T-helper 22 cell (primary cell): ENCODE data around the gene FBXW7.

ENCODE experiments used
- DNase-seq: peaks from one replicate; pipeline ENCODE4 v3.0.0-alpha.2; 2020; ENCODE audit warnings: low read depth

Gene FBXW7

DNA sequence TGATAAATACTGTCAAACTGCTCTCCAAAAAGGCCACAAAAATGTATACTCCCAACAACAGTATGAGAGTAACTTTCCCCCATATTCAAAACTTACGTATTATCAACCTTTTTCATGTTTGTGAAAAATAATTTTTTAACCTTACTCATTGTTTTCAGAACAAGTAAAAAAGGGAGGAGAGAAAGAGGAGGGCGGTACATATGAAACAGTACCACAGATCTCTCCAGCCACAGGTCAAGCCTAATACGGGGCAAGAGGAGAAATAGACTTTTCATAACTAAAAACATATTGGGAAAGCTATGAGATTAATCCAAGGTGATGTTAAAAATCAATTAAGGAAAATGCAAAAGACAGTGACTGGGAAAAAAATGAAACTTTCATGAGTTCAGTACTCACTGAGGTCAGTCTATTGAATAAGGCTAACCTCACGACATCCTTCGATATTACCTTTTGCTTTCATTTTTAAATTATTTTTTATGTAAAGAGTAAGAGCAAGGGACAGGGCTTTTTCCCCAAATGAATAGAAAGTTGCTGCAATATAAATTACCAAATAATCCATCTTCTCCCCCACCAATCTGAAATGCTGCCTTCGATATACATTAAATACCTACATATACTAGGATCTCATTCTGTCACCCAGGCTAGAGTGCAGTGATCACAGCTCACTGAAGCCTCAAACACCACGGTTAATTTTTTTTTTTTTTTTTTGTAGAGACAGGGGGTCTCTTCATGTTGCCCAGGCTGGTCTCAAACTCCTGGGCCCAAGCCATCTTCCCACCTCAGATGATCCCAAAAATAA, 25.3 kb downstream of the FBXW7 start:
- DNase-seq = no peak

DNA sequence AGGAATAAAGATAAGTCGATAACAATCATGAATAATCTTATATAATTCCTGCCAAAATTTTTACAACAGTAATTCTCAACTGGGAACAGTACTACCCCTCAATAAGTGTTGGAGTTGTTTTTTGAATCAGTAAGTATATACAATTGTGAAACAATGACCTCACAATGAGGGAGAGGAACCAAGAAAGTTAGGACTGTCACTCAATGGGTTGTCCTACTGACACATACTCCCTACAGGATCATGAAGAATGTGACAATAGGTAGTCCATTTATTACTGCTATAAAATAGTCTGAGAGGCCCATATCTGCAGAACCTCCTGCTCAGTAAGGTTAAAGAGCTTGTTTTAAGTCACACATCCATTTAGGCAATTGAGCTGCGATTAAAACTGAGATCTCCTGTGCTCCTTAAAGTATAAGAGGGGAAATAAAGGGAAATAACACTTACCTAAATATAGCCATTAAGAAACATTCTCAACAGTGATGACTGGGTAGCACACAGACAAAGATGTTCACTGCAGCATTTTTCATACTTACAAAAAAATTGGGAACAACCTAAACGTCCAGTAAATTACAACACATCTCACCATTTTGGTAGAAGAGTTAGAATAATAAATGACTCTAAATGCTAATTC, 26.2 kb downstream of the FBXW7 start:
- DNase-seq = no peak

DNA sequence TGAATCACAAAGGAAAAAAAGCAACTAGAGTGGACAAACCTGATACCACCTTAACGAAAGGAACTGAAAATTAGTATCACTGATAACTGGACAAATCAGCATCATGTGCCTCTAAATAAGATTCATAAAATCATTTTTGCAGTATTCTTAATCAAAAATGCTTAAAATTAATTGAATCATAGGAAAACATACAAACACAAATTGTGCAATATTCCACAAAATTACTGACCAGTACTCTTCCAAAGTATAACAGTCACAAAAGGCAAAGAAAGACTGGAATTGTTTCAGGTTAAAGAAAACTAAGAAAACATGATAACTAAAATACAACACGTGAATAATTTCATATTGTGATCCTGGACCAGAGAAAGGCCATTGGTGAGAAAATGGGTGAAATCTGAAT, 27.1 kb downstream of the FBXW7 start:
- no peak for DNase-seq

DNA sequence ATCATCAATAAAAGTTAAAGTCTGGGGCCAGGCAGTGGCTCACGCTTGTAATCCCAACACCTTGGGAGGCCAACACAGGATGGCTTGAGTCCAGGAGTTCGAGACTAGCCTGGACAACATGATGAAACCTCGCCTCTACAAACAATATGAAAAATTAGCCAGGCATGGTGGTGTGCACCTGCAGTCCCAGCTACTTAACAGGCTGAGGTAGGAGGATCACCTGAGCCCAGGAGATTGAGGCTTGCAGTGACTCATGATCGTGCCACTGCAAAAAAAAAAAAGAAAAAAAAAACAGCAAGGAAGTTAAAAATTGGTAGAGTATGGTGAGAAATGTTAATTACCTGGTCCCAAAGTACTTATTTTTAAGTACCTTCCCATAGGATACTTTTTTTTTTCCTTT, 27.5 kb downstream of the FBXW7 start:
- DNase-seq = no peak

DNA sequence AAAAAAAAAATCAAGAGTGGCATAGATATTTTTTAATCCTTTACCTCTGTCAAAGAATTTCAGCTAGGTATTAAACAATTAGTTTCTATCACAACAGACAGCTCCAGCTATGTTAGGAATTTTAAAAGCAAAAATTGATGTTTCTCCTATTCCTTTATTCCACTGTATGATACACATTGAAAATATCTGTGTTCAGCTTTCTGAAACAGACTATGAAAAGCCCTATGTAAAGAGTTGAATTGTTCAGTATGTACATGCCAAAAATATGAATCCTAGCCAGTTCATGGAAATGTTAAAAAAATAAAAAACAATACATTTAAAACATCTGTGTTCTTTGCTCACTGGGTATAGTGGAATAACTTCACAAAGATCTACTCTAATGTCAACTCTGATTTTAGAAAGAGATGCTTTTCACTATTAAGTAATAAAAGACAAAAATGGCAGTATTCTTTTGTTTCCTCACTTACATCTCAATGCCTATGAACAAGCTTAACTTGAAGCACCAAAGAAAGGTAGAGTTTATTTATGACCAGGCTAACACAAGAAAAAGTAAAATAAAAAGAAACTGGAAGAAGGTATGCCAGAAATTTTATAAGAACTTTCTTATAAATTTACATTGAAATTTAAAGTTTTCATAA, 32.1 kb downstream of the FBXW7 start:
- DNase-seq = no peak

DNA sequence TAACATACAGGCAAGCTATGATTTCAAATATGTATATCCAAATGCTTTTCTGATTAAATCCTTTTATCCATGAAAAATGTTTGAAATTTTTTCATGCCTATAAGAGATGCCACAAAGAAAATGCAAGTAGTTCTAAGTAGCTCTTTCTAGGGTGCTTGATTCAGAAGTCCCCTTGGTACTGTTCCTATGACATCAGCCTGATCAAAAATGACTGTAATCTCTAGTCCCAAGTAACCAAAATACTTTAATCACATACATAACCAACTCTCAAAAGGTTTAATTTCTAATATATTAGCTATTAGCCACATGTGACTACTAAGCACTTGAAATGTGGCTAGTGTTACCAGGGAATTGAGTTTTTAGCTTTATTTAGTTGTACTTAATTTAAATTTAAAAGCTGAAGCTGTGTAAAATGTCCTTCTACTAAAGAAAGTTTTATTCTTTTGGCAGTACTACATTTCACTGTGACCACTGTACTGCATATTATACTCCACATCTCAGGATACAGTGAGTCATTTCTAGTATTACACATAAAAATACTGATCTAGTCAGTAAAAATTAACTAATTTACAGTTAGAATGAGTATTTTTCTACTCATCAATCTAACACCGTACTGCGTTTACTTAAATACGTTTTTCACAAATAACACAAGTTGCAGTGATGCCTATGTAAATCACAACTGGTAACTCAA, 33.9 kb downstream of the FBXW7 start:
- no peak for DNase-seq

- DNase-seq = peak; percentile 23
These were observed 35.0 kb downstream of the FBXW7 start for GRCh38 chr4:152500800-152501434.

DNA sequence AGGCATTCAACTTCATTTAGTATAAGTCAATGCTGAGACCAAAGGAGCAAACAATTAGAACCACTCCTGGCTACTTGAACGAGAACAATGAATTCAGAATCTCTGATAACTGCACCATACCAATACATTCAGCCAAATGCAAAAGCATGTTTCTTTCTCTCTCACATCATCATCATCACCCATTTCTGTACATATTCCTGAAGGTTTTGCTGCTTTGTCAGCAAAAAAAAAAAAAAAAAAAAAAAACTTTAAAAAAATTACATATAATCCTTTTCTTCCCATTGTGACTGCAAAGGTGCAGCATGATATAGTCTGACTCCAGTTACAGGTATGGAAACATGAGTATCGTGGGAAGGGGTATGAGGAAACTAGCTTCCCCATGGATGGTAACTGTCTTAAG, 35.6 kb downstream of the FBXW7 start:
- no peak for DNase-seq

DNA sequence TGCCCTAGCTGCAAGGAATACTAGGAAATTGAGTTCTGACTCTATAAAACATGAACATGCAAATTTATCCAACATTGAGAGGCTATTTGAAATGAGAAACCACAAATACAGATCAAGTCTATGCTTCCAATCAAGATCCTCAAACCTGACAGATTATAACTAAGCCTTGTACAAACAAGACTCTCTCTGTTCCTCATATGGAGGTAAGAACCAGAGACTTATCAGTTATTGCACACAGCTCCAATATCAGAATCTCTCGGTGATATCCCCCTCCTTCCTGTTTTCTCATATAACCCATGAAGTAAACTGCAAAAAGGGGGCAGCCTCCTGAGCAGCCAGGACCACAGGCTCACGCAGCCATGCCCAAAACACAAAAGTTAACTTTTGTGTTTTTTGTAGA, 36.5 kb downstream of the FBXW7 start:
- no peak for DNase-seq

DNA sequence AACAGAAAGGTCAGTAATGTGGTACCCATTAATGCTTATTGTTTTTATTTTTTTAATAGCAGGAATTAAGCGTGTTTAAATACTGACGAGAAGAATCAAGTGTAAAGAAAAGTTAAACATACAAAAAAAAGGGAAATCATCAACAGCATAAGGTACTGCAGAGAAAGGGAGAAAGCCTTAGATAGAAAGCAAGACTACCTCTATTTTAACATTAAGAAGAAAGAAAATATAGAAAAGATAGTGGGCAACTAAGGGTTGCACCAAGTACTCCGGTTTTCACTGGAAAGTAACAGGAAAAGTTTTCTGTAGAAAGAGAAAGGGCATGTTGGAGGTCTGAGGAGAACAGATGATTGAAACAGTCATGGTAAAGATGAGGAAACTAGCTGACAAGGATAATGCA, 41.9 kb downstream of the FBXW7 start:
- no peak for DNase-seq

DNA sequence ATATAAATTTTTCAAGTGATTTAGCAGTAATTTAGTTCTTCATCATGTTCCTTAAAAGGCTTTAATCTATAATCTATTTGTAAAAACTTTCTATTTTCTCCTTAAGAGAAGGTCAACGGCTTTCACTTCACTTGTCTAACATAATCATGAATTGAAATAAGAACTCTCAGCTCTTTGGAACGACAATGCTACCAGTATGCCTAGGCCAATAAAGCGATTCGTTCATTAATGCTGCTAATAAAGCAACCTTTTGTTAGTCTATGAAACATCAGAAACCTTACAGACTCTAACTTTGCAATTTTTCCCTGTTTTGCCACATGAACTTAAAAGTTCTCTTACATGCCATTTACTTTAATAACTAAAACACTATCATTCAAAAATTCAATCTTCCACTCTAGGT, 47.6 kb downstream of the FBXW7 start:
- DNase-seq = no peak

- no peak for DNase-seq
These were observed 49.2 kb downstream of the FBXW7 start for GRCh38 chr4:152486429-152487389.

GRCh38 chr4:152485726-152486276, 50.1 kb downstream of the FBXW7 start:
- DNase-seq = peak; percentile 3

GRCh38 chr4:152482211-152482610, 53.7 kb downstream of the FBXW7 start:
- DNase-seq = no peak

GRCh38 chr4:152480901-152481300, 55.0 kb downstream of the FBXW7 start:
- no peak for DNase-seq

- DNase-seq = no peak
These were observed 55.6 kb downstream of the FBXW7 start for GRCh38 chr4:152480326-152480725.

DNA sequence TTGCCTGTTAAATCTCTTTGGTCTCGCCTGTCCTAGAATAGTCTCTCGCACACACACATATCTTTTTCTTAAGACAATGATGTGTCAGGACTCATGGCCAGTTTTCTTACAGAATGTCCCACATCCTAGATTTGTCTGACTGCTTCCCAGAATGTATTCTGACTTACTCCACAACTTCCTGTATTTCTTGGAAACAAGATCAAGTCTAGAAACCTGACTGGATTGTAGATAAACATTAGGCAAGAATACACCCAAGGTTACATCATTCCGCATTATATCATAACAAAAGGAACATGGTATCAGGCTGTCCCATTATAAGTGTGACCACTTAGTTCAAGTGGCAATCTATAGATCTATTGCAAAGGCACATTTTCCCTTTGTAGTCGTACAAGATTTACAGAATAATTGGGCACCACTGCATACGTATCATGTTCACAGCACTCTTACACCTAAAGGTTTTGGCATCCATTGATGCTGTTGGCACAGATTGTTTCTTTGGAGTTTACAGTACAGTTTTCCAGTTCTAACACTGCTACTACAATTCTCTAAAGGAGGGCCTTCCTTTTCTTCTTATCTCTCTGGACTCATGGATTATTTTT, 56.4 kb downstream of the FBXW7 start:
- no peak for DNase-seq

GRCh38 chr4:152478461-152479237, 57.2 kb downstream of the FBXW7 start:
- no peak for DNase-seq

- DNase-seq = no peak
These were observed 59.1 kb downstream of the FBXW7 start for GRCh38 chr4:152476796-152477195.
